Measurements from ENCODE around the gene MMAB. TPM values are rescaled to one million over a fixed set of nuclear protein-coding genes. Genes with fewer than 3 reads are reported as not detected.

MMAB gene
- total and polyA plus RNA-seq, 2 of the 13 experiments (the other 11 are each of a cell fraction or from before 2014, with no cell fraction given), result 26.1 to 77.3 TPM

DNA sequence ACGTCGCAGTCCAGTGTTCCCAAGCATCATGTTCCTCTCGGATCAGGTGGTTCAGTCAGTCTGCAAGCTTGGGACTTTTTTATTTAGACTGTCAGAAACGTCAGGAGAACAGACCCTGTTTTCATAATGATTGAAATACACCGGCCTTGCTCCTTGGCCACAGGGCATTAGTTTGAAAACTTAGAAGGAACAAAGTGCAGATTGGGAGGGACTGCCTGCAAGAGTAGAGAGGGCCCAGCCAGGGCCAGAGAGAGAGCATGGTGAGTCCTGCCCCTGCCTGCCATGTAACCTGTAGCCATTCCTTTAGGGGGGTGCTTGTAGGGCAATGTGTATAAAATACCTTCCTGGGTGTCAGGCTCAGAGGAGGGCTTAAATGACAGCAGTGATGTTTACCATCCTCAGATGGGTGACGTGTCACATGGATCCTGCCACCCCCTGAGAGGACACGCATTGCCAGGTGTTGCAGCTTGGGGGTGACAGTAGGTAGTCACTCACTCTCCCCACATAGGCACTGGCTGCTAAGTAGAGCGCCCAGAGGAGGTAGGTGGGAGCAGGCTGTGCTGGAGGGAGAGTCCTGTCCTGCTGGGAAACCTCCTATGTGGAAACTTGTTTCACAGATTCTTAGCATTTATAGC is 45.7 kb downstream of the MMAB start:
- Histone ChIP-seq H3K4me2 (ENCODE audit: low read depth, low read length) (no peak overlapping the region), H3K9me3 (ENCODE audit: low read length) (no peaks in the 10 kb centered on the region), H2AFZ (ENCODE audit: low read length) (no peak overlapping the region), H3K9ac (ENCODE audit: insufficient read depth, low read depth, low read length) (no peak overlapping the region), H3K27me3 (ENCODE audit: control insufficient read depth in 1 of 2, insufficient read depth in 2 of 2, low read length in 2 of 2) (no peaks in the 10 kb centered on the region), H3K79me2 (ENCODE audit: insufficient read depth, low read length) (no peaks in the 10 kb centered on the region), H4K20me1 (ENCODE audit: insufficient read depth, low read length) (no peaks in the 10 kb centered on the region), H3K27ac (ENCODE audit: extremely low read length, insufficient read depth, low read length) (peak overlapping the region; percentile 16), H3K4me3 (replicated peaks in 1 of 3; ENCODE audit: insufficient read depth in 1 of 3, low read depth in 2 of 3, low read length in 3 of 3) (no peak overlapping the region), H3K36me3 (replicated peaks in 1 of 2; ENCODE audit: control insufficient read depth in 1 of 2, insufficient read depth in 2 of 2, low read length in 2 of 2) (peaks cover 12 to 18% of the 10 kb centered on the region in 2 experiments; a peak in 4 of 5 replicates), H3K4me1 (ENCODE audit: insufficient read depth, low read length) (peaks cover 16% of the 10 kb centered on the region)
- intact Hi-C loops (cut with micrococcal nuclease; ENCODE audit: unreplicated experiment), result no loop called here
- WGBS (ENCODE audit: low lambda C conversion rate), result 60% methylated on average over 8 of the region's 8 CpGs
- peak; percentile 78 for ATAC-seq
- peak; percentile 32 for FAIRE-seq
- in situ Hi-C loops (cut with HindIII; ENCODE audit: extremely low pct_ligation_motif_present, low pct_unique_long_range_greater_than_20kb), result no loop called here
- CTCF ChIA-PET (ENCODE audit: low intra/inter-chr PET ratio, low total read pairs), result no interaction called here
- POLR2A ChIA-PET, result no interaction called here
- no peak for DNase-seq (ENCODE audit: low spot score)
- BruUV-seq (replicated peaks), result no TSS peak
- TF ChIP-seq RNF2 (conservative IDR thresholded peaks at IDR 0.05; ENCODE audit: low read depth) (no peak), CAMTA2 (CRISPR knock-in tag; IDR thresholded peaks at IDR 0.05; ENCODE audit: borderline replicate concordance) (no peak), HNF1B (CRISPR knock-in tag; IDR thresholded peaks at IDR 0.05) (no peak), HNF4A (CRISPR knock-in tag; IDR thresholded peaks at IDR 0.05) (peak; percentile 62), PAXIP1 (CRISPR knock-in tag; conservative IDR thresholded peaks at IDR 0.05) (peak; percentile 28; the same call in 1 of the 2 replicates), ZFP37 (CRISPR knock-in tag; IDR thresholded peaks at IDR 0.05; ENCODE audit: borderline replicate concordance) (no peak), ZNF280B (CRISPR knock-in tag; IDR thresholded peaks at IDR 0.05; ENCODE audit: borderline replicate concordance) (no peak), ATF6 (CRISPR knock-in tag; conservative IDR thresholded peaks at IDR 0.05) (no peak), TFDP1 (CRISPR knock-in tag; IDR thresholded peaks at IDR 0.05; ENCODE audit: borderline replicate concordance) (no peak), NFRKB (IDR thresholded peaks at IDR 0.05) (no peak), MYC (CRISPR knock-in tag; IDR thresholded peaks at IDR 0.05; ENCODE audit: borderline replicate concordance) (no peak), ZFX (CRISPR knock-in tag; IDR thresholded peaks at IDR 0.05; ENCODE audit: low read depth) (0 out of 2 replicates have a peak, but pooled peaks have one; percentile 27)

All from HepG2 (cell line).